GM19025 (cell line): Measurements from ENCODE around the gene HINT1.

ENCODE experiments used
- ATAC-seq: cut with Tn5 transposase; IDR thresholded peaks from one replicate; pipeline ENCODE4 v1.9.1; 2021; ENCODE audit warnings: mild to moderate bottlenecking, low read depth, moderate library complexity; ENCODE audit not compliant: unreplicated experiment

Gene HINT1

DNA sequence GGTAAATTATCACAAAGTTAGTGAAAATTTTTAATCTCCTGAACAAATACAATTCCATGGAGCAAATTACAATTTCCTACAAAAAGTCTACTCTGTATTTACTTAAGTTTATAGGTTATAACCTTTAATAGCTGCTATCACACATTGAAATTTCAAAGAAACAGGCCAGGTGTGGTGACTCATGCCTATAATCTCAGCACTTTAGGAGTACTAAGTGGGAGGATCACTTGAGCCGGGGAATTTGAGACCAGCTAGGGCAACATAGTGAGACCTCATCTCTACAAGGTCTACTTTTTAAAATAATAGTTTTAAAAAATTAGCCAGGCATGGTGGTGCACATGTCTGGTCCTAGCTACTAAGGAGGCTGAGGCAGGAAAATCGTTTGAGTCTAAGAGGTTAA is 50.3 kb downstream of the HINT1 start:
- no peak for ATAC-seq

DNA sequence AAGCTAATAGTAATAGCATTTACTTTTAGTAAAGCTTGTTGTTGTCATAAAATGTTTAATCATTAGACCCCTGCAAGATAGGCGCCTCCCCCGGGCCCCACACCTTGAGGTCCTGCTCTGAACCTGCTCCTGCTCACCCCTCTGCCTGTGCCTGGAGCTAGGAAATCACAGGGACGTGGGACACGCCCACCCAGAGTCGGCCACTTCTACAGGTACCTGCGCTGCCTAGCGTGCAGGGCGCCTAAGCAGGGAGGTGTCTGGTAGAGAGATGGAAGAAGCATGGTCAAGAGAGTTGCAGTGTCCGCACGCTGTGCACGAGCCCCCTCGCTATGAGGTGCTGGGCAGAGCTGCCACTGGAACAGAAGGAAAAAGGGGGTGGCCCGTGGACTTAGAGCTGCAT is 52.6 kb downstream of the HINT1 start:
- no peak for ATAC-seq

DNA sequence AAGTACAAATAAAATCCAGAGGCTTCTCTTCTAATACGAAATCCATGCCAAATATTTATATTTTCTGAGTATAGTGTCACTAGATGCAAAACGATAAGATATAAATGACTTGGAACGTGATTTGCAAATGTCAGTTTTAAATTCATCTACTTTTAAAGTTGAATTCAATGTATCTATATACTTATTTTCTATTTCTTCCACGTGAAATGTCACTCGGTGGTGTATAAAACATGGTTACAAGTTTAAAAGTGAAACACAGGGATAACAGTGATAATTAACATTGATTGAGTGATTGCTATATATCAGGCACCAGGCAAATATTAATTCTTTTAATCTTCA is 54.8 kb downstream of the HINT1 start:
- ATAC-seq: no peak

- no peak for ATAC-seq
Observed at GRCh38 chr5:131109540-131110255, 55.4 kb downstream of the HINT1 start.
